ENCODE measurements around the gene DPH5. TPM values are rescaled to one million over a fixed set of nuclear protein-coding genes. Genes with fewer than 3 reads are reported as not detected.

Gene DPH5
- total RNA-seq, 4 donors from 2014 or later, result 12.5 to 18.1 (median 15.1) TPM

DNA sequence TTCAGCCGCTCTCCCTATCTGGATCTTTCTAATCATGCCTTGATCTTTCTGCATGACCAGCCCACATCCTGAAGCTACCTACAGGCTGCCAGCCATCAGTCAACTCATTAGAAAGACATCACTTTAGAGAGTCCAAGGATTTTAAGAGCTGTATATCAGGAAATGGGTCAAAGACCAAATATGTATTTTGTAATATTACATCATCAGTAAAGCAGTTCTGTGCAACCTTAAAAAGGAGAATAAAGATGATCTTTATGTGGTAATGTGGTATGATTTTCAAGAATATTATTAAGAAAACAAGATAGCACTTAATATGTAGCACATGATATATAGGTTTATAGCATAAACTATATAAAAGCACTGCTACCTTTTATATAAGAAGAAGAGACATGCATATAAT, 82.1 kb downstream of the DPH5 start:
- no peak for DNase-seq (ENCODE audit: extremely low spot score)
- Histone ChIP-seq H3K27me3 (no peaks in the 10 kb centered on the region), H3K36me3 (peaks cover 0 to 17% (median 6%) of the 10 kb centered on the region in 4 donors), H3K9me3 (no peaks in the 10 kb centered on the region), H3K27ac (replicated peaks in 1 of 4) (no peak overlapping the region), H3K4me3 (no peak overlapping the region), H3K4me1 (peaks cover 0 to 12% (median 5%) of the 10 kb centered on the region in 4 donors)
- intact Hi-C loops (cut with DNase I), result no loop called here
- TF ChIP-seq, protein P1, sequence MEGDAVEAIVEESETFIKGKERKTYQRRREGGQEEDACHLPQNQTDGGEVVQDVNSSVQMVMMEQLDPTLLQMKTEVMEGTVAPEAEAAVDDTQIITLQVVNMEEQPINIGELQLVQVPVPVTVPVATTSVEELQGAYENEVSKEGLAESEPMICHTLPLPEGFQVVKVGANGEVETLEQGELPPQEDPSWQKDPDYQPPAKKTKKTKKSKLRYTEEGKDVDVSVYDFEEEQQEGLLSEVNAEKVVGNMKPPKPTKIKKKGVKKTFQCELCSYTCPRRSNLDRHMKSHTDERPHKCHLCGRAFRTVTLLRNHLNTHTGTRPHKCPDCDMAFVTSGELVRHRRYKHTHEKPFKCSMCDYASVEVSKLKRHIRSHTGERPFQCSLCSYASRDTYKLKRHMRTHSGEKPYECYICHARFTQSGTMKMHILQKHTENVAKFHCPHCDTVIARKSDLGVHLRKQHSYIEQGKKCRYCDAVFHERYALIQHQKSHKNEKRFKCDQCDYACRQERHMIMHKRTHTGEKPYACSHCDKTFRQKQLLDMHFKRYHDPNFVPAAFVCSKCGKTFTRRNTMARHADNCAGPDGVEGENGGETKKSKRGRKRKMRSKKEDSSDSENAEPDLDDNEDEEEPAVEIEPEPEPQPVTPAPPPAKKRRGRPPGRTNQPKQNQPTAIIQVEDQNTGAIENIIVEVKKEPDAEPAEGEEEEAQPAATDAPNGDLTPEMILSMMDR (IDR thresholded peaks at IDR 0.05), result no peak
- TF ChIP-seq POLR2AphosphoS5 (IDR thresholded peaks at IDR 0.05), result no peak
- no peak for TF ChIP-seq POLR2A (IDR thresholded peaks at IDR 0.05; ENCODE audit: low read depth)
- no peak for TF ChIP-seq EP300 (IDR thresholded peaks at IDR 0.05)
- 100% methylated on average over 1 of the region's 1 CpG for WGBS

DNA sequence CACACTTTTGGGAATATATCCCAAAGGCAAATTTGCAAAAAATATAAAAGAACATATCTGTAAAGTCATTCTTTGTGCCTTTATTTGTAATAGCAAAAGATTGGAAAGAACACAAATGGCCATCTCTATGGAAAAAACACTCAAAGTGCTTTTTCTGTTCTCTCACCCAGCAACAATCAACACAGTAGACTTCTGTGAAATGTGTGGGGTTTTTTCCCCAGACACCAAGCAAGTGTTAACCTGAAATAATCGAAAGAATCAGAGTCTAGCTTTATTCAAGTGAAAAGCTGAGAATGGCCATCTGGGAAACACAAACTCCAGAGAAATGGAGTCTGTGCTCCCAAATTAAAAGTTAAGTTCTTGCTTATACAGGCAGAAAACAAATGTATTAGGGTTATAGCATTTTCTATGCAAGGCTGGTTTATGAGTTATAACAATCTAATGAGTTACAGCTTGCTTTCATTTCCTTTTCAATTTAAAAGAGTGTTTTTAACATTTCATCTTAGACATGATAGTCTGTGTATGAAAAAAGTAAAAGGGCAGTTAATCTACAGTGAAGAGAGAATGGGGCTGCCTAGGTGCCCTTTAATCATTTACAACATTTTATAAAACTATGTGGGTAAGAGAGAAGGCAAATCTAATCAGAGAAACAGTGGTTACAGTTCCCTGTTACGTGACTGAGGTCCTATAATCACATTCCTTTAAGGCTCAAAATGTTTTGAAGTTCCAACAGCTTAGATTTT, 83.1 kb downstream of the DPH5 start:
- H3K9me3 ChIP-seq, result no peaks in the 10 kb centered on the region
- WGBS, result 69% methylated on average over 2 of the region's 2 CpGs
- intact Hi-C loops (cut with DNase I), result no loop called here
- no peak overlapping the region for H3K4me3 ChIP-seq
- H3K36me3 ChIP-seq, result peaks cover 0 to 23% (median 10%) of the 10 kb centered on the region in 4 donors
- peaks cover 0 to 12% (median 5%) of the 10 kb centered on the region in 4 donors for H3K4me1 ChIP-seq
- H3K27me3 ChIP-seq, result no peaks in the 10 kb centered on the region
- H3K27ac ChIP-seq (replicated peaks in 1 of 4), result no peak overlapping the region
- no peak for DNase-seq (ENCODE audit: extremely low spot score)
- TF ChIP-seq POLR2A (IDR thresholded peaks at IDR 0.05; ENCODE audit: low read depth), result no peak
- TF ChIP-seq EP300 (IDR thresholded peaks at IDR 0.05), result no peak
- no peak for TF ChIP-seq POLR2AphosphoS5 (IDR thresholded peaks at IDR 0.05)
- TF ChIP-seq, protein P1 (IDR thresholded peaks at IDR 0.05), result no peak

DNA sequence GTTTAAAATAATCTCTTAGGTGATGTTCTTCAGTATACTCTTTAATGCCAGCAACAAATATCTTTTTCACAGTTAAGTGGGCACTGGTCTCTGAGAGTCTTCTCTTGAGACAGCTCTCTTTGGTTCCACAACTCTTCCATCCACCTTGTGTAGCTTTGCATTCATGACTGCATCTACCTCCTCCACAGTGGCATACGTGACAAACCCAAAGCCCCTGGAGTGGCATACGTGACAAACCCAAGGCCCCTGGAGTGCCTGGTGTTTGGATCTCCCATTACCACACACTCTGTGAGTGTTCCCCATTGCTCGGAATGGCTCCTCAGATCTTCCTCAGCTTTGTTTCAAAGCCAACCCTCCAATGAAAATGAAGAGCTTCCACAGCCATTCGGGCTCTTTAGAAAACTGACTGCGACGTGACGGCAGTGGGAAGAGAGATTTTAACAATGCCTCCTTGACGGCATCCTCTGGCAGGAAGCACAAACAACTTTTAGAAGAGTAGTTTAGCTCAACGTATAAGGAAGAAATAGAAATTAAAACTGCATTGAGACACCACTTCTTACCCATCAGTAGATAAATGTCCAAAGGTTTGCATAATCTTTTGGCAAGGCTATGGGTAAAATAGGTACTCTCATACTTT, 83.9 kb downstream of the DPH5 start:
- WGBS, result 96% methylated on average over 9 of the region's 9 CpGs
- Histone ChIP-seq H3K27ac (replicated peaks in 1 of 4) (no peak overlapping the region), H3K4me3 (no peak overlapping the region), H3K4me1 (peaks cover 0 to 12% (median 5%) of the 10 kb centered on the region in 4 donors), H3K27me3 (no peaks in the 10 kb centered on the region), H3K9me3 (no peaks in the 10 kb centered on the region), H3K36me3 (peaks cover 0 to 23% (median 10%) of the 10 kb centered on the region in 4 donors)
- no peak for TF ChIP-seq EP300 (IDR thresholded peaks at IDR 0.05)
- TF ChIP-seq POLR2A (IDR thresholded peaks at IDR 0.05; ENCODE audit: low read depth), result no peak
- TF ChIP-seq POLR2AphosphoS5 (IDR thresholded peaks at IDR 0.05), result no peak
- TF ChIP-seq, protein P1 (IDR thresholded peaks at IDR 0.05), result no peak
- intact Hi-C loops (cut with DNase I), result no loop called here
- DNase-seq (ENCODE audit: extremely low spot score), result no peak

DNA sequence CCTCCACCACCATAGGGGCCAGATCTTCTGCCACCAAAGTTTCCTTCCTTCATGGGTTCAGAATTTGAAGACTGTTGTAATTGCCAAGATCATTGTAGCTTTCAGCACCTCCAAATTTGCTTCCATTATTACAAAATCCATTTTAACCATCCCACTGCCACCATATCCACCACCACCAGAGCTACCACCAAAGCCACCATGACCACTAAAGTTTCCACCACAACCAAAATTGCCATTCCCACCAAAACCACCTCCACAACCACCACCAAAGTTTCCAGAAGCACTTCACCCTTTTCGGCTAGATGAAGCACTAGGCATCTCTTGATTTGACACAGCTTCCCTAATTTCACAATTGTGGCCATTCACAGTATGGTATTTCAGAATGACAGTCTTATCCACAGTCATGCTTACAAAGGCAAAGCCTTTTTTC, 84.5 kb downstream of the DPH5 start:
- Histone ChIP-seq H3K4me1 (peaks cover 0 to 12% (median 5%) of the 10 kb centered on the region in 4 donors), H3K27me3 (no peaks in the 10 kb centered on the region), H3K27ac (replicated peaks in 1 of 4) (no peak overlapping the region), H3K9me3 (no peaks in the 10 kb centered on the region), H3K36me3 (peaks cover 0 to 23% (median 10%) of the 10 kb centered on the region in 4 donors), H3K4me3 (no peak overlapping the region)
- 94% methylated on average over 1 of the region's 1 CpG for WGBS
- intact Hi-C loops (cut with DNase I), result no loop called here
- DNase-seq (ENCODE audit: extremely low spot score), result no peak
- TF ChIP-seq POLR2AphosphoS5 (IDR thresholded peaks at IDR 0.05), result no peak
- TF ChIP-seq EP300 (IDR thresholded peaks at IDR 0.05), result no peak
- no peak for TF ChIP-seq POLR2A (IDR thresholded peaks at IDR 0.05; ENCODE audit: low read depth)
- TF ChIP-seq, protein P1 (IDR thresholded peaks at IDR 0.05), result no peak

Other genes starting within 250 kb of the DPH5 start
- gene EXTL2, start 130.9 kb downstream of the DPH5 start, total RNA-seq, result 10 to 100 TPM; 14.5 to 21.6 (median 17.6) TPM
- 10 to 100 TPM; 10.5 to 19.9 (median 13.6) TPM for gene SLC30A7, start 129.7 kb downstream of the DPH5 start, total RNA-seq
- gene S1PR1, start 211.2 kb upstream of the DPH5 start, total RNA-seq, result 10 to 100 TPM; 17.9 to 98.5 (median 77.4) TPM

Measured in esophagus muscularis mucosa (tissue), 4 donors.